22Rv1 (cell line): ENCODE results near the gene ARL15.

Experiments
- CTCF ChIP-seq: fragments of 450-650 bp; IDR thresholded peaks from 2 replicates; pipeline ENCODE4 v1.5.1; 2017; ENCODE audit warnings: mild to moderate bottlenecking
- ZFX ChIP-seq: fragments of 450-650 bp; IDR thresholded peaks from 2 replicates; pipeline ENCODE4 v1.6.1; 2017; ENCODE audit warnings: antibody characterized with exemption, borderline replicate concordance

GRCh38 chr5:54136516-54137440 lies 173.6 kb downstream of the ARL15 start:
- no peak for TF ChIP-seq CTCF
- TF ChIP-seq ZFX = no peak
